DOHH2 (cell line): ENCODE measurements around the gene NET1.

Experiments used
- H3F3A ChIP-seq: fragments of 200-600 bp; sonication (generic), shearing (Covaris generic); 2 replicates; pipeline ENCODE4 v1.6.0; 2016; ENCODE audit warnings: antibody characterized with exemption, mild to moderate bottlenecking; ENCODE audit not compliant: control insufficient read depth, insufficient read depth
- H3K27ac ChIP-seq: fragments of 200-600 bp; sonication (generic); 2 replicates; pipeline ENCODE4 v1.5.1; 2014; ENCODE audit warnings: low read depth, mild to moderate bottlenecking, low read length, moderate library complexity
- H3K27me3 ChIP-seq: fragments of 200-600 bp; sonication (generic); 2 replicates; pipeline ENCODE4 v1.6.1; 2014; ENCODE audit warnings: mild to moderate bottlenecking, low read length, mixed read lengths; ENCODE audit not compliant: control insufficient read depth
- H3K36me3 ChIP-seq: fragments of 200-600 bp; sonication (generic); 2 replicates; pipeline ENCODE4 v1.6.1; 2014; ENCODE audit warnings: mild to moderate bottlenecking, low read length, moderate library complexity, mixed read lengths; ENCODE audit not compliant: control insufficient read depth
- H3K4me1 ChIP-seq: fragments of 200-600 bp; sonication (generic); 2 replicates; pipeline ENCODE4 v1.6.1; 2014; ENCODE audit warnings: mild to moderate bottlenecking, low read length, mixed read lengths; ENCODE audit not compliant: control insufficient read depth
- H3K4me2 ChIP-seq: fragments of 200-600 bp; sonication (generic); 2 replicates; pipeline ENCODE4 v1.6.0; 2014; ENCODE audit warnings: mild to moderate bottlenecking, low read length, moderate library complexity
- H3K4me3 ChIP-seq: fragments of 200-600 bp; sonication (generic); 2 replicates; pipeline ENCODE4 v1.5.1; 2014; ENCODE audit warnings: mild to moderate bottlenecking, low read length, mixed read lengths
- H3K79me2 ChIP-seq: fragments of 200-600 bp; sonication (generic); 2 replicates; pipeline ENCODE4 v1.6.1; 2014; ENCODE audit warnings: mild to moderate bottlenecking, low read length, mixed read lengths; ENCODE audit not compliant: control insufficient read depth
- H3K9me2 ChIP-seq: fragments of 200-600 bp; sonication (generic); replicated peaks from 2 replicates; pipeline ENCODE4 v1.6.1; 2014; ENCODE audit warnings: mild to moderate bottlenecking, low read length, mixed read lengths; ENCODE audit not compliant: control insufficient read depth
- H3K9me3 ChIP-seq: fragments of 200-600 bp; sonication (generic); 2 replicates; pipeline ENCODE4 v1.6.1; 2014; ENCODE audit warnings: antibody characterized with exemption, low read length, mixed read lengths; ENCODE audit not compliant: control insufficient read depth, insufficient read depth
- H4K20me1 ChIP-seq: fragments of 200-600 bp; sonication (generic); 2 replicates; pipeline ENCODE4 v1.6.0; 2014; ENCODE audit warnings: low read depth, mild to moderate bottlenecking, antibody characterized with exemption, low read length, moderate library complexity; ENCODE audit not compliant: control insufficient read depth, insufficient read depth
- EZH2phosphoT487 ChIP-seq: fragments of 200-600 bp; sonication (generic); IDR thresholded peaks from 2 replicates; pipeline ENCODE4 v1.6.1; 2017; ENCODE audit warnings: borderline replicate concordance, mild to moderate bottlenecking, antibody characterized with exemption, low read length, moderate library complexity, mixed read lengths
- TF ChIP-seq, protein P1 (sequence below): fragments of 200-600 bp; sonication (generic); IDR thresholded peaks from one replicate; pipeline ENCODE4 v1.5.1; 2014; ENCODE audit warnings: antibody characterized with exemption, mild to moderate bottlenecking, low read depth, low read length; ENCODE audit not compliant: poor library complexity, severe bottlenecking

Gene NET1

GRCh38 chr10:5412277-5412941 lies at the start of gene NET1:
Gene NET1 (plus strand): TSS chr10:5412557. CDS start chr10:5412693, 136 bp downstream.
- no peaks in the 10 kb centered on the region for H3K9me2 ChIP-seq
- peaks cover 19% of the 10 kb centered on the region for H3K4me1 ChIP-seq
- H3K36me3 ChIP-seq: peaks cover 27% of the 10 kb centered on the region
- 0 out of 2 replicates have a peak, but pooled peaks cover 5% of the 10 kb centered on the region for H4K20me1 ChIP-seq
- peaks cover 3% of the 10 kb centered on the region; the same call in 1 of the 2 replicates for H3K27me3 ChIP-seq
- peaks cover 51% of the 10 kb centered on the region for H3K79me2 ChIP-seq
- H3F3A ChIP-seq: no peaks in the 10 kb centered on the region
- peak within 1 kb of the TSS; percentile 92 for H3K4me2 ChIP-seq
- H3K27ac ChIP-seq: no peak within 1 kb of the TSS; the same call in 1 of the 2 replicates
- H3K9me3 ChIP-seq: peaks cover 20% of the 10 kb centered on the region
- TF ChIP-seq, protein P1, sequence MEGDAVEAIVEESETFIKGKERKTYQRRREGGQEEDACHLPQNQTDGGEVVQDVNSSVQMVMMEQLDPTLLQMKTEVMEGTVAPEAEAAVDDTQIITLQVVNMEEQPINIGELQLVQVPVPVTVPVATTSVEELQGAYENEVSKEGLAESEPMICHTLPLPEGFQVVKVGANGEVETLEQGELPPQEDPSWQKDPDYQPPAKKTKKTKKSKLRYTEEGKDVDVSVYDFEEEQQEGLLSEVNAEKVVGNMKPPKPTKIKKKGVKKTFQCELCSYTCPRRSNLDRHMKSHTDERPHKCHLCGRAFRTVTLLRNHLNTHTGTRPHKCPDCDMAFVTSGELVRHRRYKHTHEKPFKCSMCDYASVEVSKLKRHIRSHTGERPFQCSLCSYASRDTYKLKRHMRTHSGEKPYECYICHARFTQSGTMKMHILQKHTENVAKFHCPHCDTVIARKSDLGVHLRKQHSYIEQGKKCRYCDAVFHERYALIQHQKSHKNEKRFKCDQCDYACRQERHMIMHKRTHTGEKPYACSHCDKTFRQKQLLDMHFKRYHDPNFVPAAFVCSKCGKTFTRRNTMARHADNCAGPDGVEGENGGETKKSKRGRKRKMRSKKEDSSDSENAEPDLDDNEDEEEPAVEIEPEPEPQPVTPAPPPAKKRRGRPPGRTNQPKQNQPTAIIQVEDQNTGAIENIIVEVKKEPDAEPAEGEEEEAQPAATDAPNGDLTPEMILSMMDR: no peak
- TF ChIP-seq EZH2phosphoT487: no peak
- H3K4me3 ChIP-seq: peak within 1 kb of the TSS; percentile 90

DNA sequence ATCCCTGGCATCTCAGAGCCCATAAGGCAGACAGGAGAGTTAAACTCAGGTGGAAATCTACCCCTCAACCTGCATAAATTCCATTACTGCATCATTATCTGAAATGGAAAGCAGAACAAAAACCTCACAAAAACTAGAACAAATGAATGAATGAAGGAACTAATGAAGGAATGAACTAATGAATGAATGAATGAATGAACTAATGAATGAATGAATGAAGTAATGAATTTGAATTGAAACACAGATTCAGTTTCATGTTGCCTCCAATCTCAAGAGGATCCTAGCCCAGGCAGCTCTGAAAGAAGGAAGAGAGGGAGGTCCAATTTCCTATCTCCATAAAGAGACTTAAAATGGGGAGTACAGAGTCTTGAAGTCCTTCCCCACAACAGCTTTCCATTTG lies 49.5 kb upstream of the NET1 start:
- Histone ChIP-seq H3K27me3 (0 out of 2 replicates have a peak, but pooled peaks cover 5% of the 10 kb centered on the region), H3K4me1 (no peaks in the 10 kb centered on the region)

GRCh38 chr10:5364374-5364773 lies 48.0 kb upstream of the NET1 start:
- Histone ChIP-seq H4K20me1 (no peaks in the 10 kb centered on the region), H3K9me3 (no peaks in the 10 kb centered on the region), H3K27me3 (0 out of 2 replicates have a peak, but pooled peaks cover 5% of the 10 kb centered on the region), H3K27ac (no peak overlapping the region), H3K36me3 (no peaks in the 10 kb centered on the region), H3K4me2 (no peak overlapping the region), H3K4me1 (no peaks in the 10 kb centered on the region), H3K79me2 (no peaks in the 10 kb centered on the region), H3K9me2 (no peaks in the 10 kb centered on the region), H3F3A (no peaks in the 10 kb centered on the region), H3K4me3 (no peak overlapping the region)
- TF ChIP-seq, protein P1: no peak
- no peak for TF ChIP-seq EZH2phosphoT487

More for the DNA sequence above, 49.5 kb upstream of the NET1 start:
- no peaks in the 10 kb centered on the region for H4K20me1 ChIP-seq
- H3K4me3 ChIP-seq: no peak overlapping the region
- H3K27ac ChIP-seq: no peak overlapping the region
- no peaks in the 10 kb centered on the region for H3K36me3 ChIP-seq
- no peaks in the 10 kb centered on the region for H3K79me2 ChIP-seq
- H3K9me2 ChIP-seq: no peaks in the 10 kb centered on the region
- no peak overlapping the region for H3K4me2 ChIP-seq
- H3F3A ChIP-seq: no peaks in the 10 kb centered on the region
- TF ChIP-seq, protein P1: no peak
- TF ChIP-seq EZH2phosphoT487: no peak
- H3K9me3 ChIP-seq: no peaks in the 10 kb centered on the region
